ENCODE data around the gene BICRA. TPM values are rescaled to one million over a fixed set of nuclear protein-coding genes. Genes with fewer than 3 reads are reported as not detected.
"Not testable (repeated sequence)": the region's sequence is repeated elsewhere in the genome, so short reads cannot be mapped to it uniquely, and the experiment has no call there.

BICRA gene
- total RNA-seq, 1 donor from 2014 or later, result 5.6 TPM

DNA sequence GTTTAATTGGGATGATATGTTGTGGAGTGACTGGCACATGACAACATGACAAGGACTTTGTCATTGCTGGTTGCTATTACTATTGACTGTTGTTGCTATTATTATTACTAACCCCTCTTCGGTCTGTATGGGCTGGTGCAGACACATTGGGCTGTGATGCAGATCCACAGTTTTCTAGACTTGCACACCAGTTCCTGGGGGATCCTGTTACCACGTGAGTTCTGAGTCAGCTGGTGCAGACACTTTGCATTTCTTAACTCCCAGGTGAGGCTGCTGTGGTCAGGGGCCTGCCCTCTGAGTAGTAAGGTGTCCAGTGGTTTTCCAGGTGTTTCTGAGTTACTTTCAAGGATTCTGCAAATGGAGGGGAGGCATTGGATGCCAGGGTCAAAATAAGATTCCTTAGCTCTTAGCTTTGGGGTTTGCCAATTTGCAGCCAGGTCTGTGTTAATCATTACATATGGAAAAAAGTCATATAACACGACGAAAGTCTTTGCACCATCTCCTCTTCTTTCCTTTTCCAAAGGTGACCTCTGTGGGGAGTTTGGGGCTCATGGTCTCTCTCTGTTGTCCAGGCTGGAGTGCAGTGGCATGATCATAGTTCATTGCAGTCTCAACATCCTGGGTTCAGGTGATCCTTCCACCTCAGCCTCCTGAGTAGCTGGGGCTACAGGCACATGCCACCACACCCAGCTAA is 19.3 kb downstream of the BICRA start:
- DNase-seq (ENCODE audit: low read depth), result no peak

DNA sequence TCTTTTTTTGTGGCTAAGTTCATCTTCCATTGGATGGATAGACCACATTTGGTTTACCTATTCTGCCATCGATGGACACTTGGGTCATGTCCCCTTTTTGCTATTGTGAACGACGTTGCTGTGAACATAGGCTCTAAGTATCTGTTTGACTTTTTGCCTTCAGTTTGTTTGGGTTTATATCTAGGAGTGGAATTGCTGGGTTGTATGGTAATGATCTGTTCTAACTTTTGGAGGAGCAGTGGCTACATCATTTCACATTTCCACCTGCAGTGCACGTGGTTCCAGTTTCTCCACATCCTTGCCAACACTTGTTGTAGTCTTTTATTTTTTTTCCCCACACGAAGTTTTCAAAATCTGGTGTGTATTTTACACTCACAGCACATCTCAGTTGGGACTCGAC is 21.7 kb downstream of the BICRA start:
- no peak for DNase-seq (ENCODE audit: low read depth)

DNA sequence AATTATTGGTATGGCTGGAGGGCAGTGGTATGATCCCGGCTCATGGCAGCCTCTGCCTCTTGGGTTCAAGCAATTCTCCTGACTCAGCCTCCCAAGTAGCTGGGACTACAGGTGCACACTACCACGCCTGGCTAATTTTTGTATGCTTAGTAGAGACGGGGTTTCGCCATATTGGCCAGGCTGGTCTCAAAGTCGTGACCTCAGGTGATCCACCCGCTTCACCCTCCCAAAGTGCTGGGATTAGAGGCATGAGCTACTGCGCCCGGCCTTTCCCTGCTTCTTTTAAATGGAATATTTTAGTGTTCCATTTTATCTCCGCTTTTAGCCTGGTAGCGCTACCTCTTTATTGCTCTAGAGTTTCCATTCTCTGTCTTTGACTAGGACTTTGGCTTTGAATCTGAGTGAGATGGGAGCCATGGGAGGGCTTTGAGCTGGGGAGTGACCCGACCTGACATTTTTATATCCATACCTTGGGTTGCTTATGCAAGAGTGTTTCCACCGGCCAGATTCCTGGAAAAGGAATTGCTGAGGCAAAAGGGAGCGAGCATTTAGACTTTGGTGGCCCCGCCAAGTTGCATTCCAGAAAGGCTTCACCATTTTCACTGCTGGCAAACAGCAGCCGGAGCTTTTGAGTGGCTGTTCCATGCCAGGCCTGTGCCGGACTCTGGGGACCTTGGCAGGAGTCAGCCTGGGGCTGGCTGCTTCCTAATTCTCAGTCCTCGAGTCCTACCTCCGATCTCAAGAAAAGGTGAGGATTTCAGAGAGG is 22.9 kb downstream of the BICRA start:
- DNase-seq (ENCODE audit: low read depth), result no peak

DNA sequence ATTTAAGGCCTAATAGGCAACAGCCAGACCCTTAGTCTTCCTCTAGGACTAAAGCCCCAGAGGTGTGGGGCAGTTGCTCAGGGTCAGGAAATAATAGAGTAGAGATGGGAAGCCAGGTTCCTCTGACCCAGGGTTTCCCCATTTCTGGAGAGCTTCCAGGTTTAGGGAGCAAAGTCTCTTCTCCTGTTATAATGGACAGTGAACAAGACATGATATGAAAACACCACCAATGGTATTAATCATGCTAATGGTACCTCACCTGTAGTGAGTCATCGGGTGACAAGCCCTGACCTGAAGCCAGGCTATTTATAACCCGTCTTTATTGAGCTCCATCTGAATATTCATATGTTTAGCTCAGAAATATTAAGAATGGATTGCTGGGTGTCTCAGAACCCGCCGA is 24.6 kb downstream of the BICRA start:
- DNase-seq (ENCODE audit: low read depth), result no peak

DNA sequence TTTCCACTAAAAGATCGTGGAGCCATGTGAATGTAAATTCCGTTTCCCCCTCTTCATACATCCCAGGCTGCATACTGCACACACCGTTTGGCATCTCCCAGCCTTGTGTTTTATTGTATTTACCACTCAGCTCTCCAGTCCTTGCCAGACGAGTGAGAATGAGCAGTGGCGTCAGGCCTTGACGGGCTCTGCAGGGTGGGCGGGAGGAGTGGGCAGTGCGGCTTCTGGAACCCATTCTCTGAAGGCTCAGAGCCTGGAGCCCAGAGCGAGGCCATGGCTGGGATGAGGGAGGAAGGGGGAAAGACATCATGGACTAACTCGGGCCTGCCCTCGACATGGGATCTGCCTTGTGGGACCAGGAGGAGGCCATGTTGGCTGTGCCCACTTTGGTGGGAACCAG is 25.1 kb downstream of the BICRA start:
- DNase-seq (ENCODE audit: low read depth), result no peak

DNA sequence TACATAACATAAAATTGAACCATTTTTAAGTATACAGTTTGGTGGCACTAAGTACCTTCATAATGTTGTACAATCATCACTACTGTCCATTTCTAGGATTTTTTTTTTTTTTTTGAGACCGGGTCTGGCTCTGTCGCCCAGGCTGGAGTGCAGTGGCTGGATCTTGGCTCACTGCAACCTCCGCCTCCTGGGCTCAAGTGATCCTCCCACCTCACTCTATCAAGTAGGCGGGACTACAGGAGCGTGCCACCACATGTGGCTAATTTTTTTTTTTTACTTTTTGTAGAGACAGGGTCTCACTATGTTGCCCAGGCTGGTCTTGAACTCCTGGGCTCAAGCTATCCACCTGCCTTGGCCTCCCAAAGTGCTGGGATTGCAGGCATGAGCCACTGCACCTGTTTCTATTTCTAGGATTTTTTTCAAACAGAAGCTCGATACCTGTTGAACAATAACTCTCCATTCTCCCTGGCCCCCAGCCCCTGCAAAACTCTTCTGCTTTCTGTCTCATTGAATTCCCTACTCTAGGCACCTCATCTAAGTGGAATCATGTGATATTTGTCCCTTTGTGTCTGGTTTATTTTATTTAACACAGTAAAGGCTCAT is 26.3 kb downstream of the BICRA start:
- not testable (repeated sequence) for DNase-seq (ENCODE audit: low read depth)

DNA sequence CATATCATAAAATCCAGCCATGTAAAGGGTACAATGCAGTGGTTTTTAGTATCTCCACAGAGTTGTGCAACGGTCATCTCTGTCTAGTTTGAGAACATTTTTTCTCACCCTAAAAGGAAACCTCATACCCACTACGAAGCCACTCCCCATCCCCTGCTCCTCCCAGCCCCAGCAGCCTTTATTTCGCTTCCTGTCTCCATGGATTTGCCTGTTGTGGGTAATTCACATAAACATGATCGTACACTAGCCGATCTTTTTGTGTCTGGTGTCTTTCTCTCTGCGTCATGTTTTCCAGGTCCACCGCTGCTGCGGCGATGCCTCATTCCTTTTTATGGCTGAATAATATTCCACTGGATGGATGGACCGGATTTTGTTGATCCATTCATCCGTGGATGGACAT is 28.6 kb downstream of the BICRA start:
- no peak for DNase-seq (ENCODE audit: low read depth)

DNA sequence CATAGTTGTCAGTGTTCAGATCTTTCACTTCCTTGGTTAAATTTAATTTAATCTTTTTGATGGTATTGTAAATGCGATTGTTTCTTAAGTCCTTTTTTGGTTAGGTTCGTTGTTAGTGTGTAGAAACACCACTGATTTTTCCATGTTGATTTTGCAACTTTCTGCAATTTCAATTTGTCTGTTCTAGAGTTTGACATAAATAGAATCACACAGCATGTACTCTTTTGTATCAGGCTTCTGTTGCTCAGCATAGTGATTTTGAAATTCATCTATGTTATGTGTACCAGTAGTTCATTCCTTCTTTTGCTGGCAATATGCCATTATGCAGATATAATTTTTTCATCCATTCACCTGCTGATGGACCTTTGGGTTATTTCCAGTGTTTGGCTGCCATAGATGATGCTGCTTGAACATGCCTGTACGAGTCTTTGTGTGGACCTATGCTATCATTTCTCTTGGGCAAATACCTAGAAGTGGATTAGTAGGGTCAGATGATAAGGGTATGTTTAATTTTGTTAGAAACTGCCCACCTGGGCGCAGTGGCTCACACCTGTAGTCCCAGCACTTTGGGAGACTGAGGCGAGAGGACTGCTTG is 33.1 kb downstream of the BICRA start:
- DNase-seq (ENCODE audit: low read depth), result no peak

DNA sequence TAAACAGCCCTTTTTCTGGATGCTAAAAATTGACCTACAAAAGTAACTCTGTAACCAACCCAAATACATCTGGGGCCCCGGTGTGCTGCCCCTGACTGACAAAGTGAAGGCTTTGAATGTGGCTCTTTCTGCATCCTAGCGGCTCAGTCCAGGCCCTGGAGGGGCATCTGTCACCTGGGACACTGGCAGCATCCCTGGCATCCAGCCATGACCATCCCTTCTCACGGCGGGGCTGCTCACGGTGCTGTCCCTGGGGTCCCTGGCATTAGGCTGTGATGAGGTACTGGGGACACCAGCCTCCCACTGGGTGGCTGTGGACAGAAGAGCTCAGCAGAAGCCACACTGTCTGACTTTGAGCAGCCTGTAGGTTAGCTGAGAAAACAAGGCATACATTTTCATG is 34.3 kb downstream of the BICRA start:
- DNase-seq (ENCODE audit: low read depth), result no peak

DNA sequence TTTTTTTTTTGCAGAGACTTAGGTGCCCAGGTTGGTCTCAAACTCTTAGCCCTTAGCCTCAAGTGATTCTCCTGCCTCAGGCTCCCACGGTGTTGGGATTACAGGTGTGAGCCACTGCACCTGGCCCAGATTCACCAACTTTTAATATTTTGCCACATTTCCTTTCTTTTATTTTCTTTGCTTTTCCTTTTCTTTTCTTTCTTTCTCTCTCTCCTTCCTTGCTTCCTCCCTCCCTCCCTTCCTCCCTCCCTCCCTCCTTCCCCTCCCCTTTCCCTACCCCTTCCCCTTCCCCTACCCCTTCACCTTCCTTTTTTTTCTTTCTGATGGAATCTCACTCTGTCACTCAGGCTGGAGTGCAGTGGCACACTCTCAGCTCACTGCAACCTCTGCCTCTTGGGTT is 35.3 kb downstream of the BICRA start:
- DNase-seq (ENCODE audit: low read depth), result no peak

DNA sequence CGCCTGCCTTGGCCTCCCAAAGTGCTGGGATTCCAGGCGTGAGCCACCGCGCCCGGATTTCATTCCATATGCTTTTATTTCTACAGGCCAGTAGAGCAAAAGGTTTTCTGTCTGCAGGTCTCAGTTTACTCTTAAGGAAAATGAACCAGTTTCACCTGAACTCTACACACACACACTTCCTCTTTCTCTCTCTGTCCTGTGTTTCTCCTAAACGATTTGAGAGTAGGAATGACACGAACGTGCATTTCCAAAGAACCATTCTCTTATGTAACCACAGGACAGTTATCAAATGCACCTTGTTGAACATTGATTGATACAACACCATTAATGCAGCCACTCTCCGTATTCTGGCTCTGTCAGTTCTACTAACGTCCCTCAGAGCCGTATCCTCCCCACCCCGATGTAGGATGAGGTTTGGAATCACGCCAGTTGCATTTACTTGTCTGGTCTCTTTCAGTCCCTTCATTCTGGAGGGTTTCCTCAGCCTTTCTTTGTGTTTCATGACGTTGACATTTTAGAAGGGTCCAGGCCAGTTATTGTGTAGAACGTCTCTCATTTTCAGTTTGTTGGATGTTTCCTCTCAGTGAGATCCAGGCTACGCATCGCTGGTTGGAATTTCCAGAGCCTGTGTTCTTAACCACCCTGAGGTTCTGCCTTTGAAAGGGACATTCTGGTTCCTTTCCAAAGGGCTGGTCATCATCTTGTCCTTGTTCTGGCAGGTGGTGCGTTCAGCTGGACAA is 36.0 kb downstream of the BICRA start:
- DNase-seq (ENCODE audit: low read depth), result peak; percentile 53

DNA sequence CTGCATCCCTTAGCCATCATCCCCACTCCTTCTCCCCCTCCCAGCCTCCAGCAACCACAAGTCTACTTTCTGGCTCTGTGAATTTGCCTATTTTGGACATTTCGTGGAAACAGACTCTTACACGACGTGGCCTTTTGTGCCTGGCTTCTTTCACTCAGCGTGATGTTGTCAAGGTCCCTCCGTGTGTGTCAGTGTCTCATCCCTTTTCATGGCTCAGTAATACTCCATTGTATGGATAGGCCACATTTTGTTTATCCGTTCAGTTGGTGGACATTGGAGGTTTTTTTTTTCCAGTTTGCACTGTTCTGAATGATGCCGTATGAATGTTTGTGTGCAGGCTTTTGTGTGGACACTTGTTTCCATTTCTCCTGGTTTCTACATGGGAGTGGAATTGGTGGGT is 38.0 kb downstream of the BICRA start:
- DNase-seq (ENCODE audit: low read depth), result no peak

DNA sequence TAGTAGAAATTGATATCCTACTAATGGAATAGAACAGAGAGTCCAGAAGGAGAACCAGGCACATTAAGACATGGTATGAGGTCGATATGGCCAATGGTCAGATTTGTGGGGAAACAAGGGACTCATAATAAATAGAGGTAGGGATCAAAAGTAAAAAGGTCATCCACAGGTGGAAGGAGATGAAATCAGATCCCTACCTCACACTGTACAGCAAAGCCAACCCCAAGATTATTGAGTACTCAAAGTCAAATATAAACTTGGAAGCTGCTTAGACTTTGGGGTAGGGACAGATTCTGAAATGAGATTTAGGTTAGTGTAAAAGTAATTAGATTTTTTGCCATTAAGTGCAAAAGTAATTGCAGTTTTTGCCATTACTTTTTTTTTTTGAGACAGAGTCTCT is 40.7 kb downstream of the BICRA start:
- no peak for DNase-seq (ENCODE audit: low read depth)

DNA sequence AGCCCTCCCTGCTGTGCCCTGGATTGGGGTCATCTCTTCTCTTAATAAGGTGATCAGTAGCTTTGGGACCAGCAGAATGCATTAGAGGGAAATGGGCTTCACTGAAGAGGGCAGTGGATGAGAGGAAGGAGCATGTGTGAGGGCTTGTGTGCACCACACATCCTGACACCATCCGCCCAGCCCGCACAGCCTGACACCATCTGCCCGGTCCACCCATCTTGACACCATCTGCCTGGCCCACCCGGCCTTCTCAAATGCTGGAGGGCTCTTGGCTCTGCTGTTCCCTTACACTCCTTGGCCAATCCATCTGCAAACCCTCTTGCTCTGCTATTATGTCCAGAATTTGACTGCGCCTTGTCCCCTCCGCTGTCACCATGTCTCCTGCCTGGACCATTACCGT is 41.8 kb downstream of the BICRA start:
- no peak for DNase-seq (ENCODE audit: low read depth)

DNA sequence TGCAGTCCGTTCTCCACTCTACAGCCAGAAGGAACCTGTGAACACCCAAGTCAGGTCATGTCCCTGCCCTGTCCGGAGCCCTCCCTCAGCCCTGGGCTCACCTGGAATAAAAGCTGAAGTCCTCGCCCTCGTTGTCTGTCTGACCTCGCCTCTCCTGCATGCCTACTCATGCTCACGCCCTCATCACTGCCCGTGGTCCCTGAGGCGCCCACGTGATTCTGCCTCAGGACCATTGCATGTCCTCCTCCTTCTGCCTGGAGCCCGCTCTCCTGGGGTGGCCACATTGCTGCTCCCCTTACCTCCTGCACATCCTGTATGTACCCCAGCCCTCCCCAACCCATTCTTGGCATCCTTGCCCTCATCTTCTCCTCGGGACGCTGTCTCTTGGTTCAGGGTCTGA is 42.2 kb downstream of the BICRA start:
- DNase-seq (ENCODE audit: low read depth), result no peak

DNA sequence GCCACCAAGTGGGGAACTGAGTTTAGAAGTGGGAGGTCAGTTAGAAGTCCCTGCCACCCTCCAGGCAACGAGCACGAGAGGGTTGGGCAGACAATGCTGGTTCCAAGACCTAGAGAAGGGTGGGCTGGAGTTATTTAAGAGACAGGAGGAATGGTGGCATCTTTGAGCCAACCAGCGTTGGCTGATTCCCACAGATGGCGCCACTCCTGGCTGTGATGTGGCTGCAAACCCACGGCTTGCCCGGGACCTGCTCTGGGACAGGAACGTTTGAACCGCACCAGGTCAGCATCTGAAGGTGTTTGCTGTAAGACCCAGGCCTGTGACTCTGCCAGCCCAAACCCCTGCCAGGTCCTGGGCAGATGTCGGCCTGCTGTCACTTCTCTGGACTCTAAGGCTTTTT is 42.8 kb downstream of the BICRA start:
- DNase-seq (ENCODE audit: low read depth), result no peak

DNA sequence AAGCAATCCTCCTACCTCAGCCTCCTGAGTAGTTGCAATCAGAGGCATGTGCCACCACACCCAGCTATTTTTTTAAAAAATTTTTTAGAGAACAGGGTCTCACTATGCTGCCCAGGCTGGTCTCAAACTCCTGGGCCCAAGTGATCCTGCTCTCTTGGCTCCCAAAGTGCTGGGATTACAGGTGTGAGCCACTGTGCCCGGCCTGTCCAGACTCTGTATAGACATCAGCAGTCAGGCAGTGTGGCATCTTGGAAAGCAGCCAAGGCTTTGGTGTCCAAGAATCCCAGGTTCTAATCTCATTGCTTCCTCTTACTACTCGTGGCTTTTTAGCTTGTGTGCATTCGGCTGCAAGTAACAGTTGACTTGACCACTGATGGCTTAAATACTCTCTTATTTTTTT is 43.4 kb downstream of the BICRA start:
- DNase-seq (ENCODE audit: low read depth), result peak; percentile 15

DNA sequence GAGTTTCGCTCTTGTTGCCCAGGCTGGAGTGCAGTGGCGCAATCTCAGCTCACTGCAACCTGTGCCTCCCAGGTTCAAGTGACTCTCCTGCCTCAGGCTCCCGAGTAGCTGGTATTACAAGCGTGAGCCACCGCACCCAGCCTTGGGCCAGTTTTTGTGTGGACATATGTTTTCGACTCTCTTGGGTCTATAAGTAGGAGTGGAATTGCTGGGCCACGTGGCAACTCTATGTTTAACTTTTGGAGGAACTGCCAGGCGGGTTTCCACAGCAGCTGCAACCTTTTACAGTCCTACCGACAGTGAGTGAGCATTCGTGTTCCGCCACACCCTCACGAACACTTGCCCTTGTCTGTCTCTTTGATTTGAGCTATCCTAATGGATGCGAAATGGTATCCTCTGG is 44.9 kb downstream of the BICRA start:
- DNase-seq (ENCODE audit: low read depth), result peak; percentile 84

DNA sequence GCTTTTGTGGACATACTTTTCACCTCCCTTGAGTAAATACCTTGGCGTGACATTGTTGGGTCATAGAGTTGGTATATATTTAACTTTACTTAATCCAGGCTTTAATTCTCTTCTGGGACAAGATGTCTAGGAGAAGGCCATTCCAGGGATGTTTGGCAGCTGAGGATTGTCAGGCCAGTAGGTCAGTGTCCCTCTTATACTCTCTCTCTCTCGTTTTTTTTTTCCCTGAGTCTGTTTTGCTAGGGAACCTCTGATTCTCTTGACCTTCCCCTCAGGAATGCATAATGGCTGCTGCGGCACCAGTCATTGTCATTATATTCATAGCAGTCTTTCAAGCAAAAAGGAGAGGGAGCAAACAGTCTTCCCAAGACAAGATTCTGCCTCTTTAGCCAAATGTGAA is 48.8 kb downstream of the BICRA start:
- no peak for DNase-seq (ENCODE audit: low read depth)

DNA sequence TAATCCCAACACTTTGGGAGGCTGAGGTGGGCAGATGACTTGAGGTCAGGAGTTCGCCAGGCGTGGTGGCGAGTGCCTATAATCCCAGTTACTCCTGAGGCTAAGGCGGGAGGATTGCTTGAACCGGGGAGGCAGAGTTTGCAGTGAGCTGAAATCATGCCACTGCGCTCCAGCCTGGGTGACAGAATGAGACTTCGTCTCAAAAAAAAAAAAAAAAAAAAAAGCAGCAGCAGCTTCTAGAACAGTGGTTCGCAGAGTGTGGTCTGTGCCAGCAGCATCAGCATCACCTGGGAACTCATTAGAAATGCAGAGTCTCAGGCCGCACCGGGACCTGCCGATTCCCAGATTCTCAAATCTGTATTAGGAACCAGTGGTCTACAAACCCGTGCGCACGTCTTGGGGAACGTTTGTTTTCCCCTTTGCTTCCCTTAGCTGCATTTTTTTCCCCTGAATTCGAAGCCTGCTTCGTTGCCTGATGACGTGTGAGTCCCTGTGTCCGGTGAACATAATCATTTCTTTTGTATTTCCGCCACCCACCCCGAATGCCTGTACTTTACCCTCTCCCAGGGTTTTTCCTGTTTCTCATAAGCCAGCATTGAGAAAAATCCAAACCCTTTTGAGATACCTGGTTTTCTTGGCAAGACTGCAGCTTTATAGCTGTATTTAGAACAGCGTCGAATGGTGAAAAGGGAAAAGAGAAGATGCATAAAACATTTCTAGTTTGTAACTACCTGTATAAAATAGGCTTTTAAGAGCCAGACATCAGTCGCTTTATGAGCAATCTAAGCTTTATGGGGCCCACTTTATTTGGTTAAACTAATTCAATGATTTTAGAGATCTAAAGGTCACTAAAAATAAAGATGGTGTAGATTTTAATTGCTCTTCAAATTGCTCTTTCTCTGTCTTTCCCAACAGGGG is 49.8 kb downstream of the BICRA start:
- no peak for DNase-seq (ENCODE audit: low read depth)

All from myocyte (in vitro differentiated cells).